Neural crest cell (in vitro differentiated cells): ENCODE measurements around the gene ATOSB. TPM values are rescaled to one million over a fixed set of nuclear protein-coding genes. Genes with fewer than 3 reads are reported as not detected.

ENCODE experiments used
- DNase-seq: peaks from one replicate; pipeline ENCODE4 v3.0.0; 2021; ENCODE audit warnings: low read depth, mixed read lengths, low spot score
- H3K27ac Mint-ChIP-seq: one replicate; pipeline ENCODE4 v1.8.0; 2021; ENCODE audit warnings: mild to moderate bottlenecking, mixed read lengths; ENCODE audit not compliant: unreplicated experiment
- H3K27me3 Mint-ChIP-seq: 2 replicates; pipeline ENCODE4 v1.8.0; 2021; ENCODE audit warnings: low read depth, mild to moderate bottlenecking, mixed read lengths
- H3K36me3 Mint-ChIP-seq: 2 replicates; pipeline ENCODE4 v1.8.0; 2021; ENCODE audit warnings: low read depth, mild to moderate bottlenecking, mixed read lengths
- H3K4me1 Mint-ChIP-seq: 2 replicates; pipeline ENCODE4 v1.8.0; 2021; ENCODE audit warnings: mixed read lengths
- H3K4me3 Mint-ChIP-seq: one replicate; pipeline ENCODE4 v1.8.0; 2021; ENCODE audit warnings: mild to moderate bottlenecking, mixed read lengths
- H3K9me3 Mint-ChIP-seq: 2 replicates; pipeline ENCODE4 v1.8.0; 2021; ENCODE audit warnings: mixed read lengths
- CTCF ChIP-seq: fragments of 200-600 bp; sonication (generic); conservative IDR thresholded peaks from 2 replicates; pipeline ENCODE4 v1.5.0; 2021; ENCODE audit warnings: antibody characterized with exemption, mild to moderate bottlenecking
- total RNA-seq: library from RNA; stranded (reverse); gene quantifications from 2 replicates; pipeline ENCODE4 v1.2.1, GENCODE V29; 2021

Gene ATOSB
- total RNA-seq, 1 donor from 2014 or later, result 12.2 TPM

GRCh38 chr9:35110327-35110761 lies 5.3 kb downstream of the ATOSB start:
- no peak for TF ChIP-seq CTCF
- H3K4me1 Mint-ChIP-seq, result peaks cover 48% of the 10 kb centered on the region
- DNase-seq, result no peak
- H3K9me3 Mint-ChIP-seq, result no peaks in the 10 kb centered on the region
- H3K27me3 Mint-ChIP-seq, result no peaks in the 10 kb centered on the region
- peaks cover 3% of the 10 kb centered on the region for H3K36me3 Mint-ChIP-seq
- H3K4me3 Mint-ChIP-seq, result peak overlapping the region; percentile 94
- no peak overlapping the region for H3K27ac Mint-ChIP-seq

- Mint-ChIP-seq H3K4me3 (peak overlapping the region; percentile 67), H3K9me3 (no peaks in the 10 kb centered on the region), H3K27ac (peak overlapping the region; percentile 59), H3K36me3 (peaks cover 5% of the 10 kb centered on the region), H3K4me1 (peaks cover 41% of the 10 kb centered on the region), H3K27me3 (no peaks in the 10 kb centered on the region)
- TF ChIP-seq CTCF, result no peak
- no peak for DNase-seq
These were observed 6.6 kb downstream of the ATOSB start for GRCh38 chr9:35108946-35109575.

- Mint-ChIP-seq H3K4me1 (peaks cover 41% of the 10 kb centered on the region), H3K27ac (peak overlapping the region; percentile 59), H3K4me3 (peak overlapping the region; percentile 67), H3K9me3 (no peaks in the 10 kb centered on the region), H3K27me3 (no peaks in the 10 kb centered on the region), H3K36me3 (peaks cover 5% of the 10 kb centered on the region)
- no peak for TF ChIP-seq CTCF
- DNase-seq, result no peak
These were observed 7.2 kb downstream of the ATOSB start for GRCh38 chr9:35108461-35108860.

GRCh38 chr9:35107297-35108290 lies 8.1 kb downstream of the ATOSB start:
- TF ChIP-seq CTCF, result no peak
- H3K4me3 Mint-ChIP-seq, result no peak overlapping the region
- peaks cover 5% of the 10 kb centered on the region for H3K36me3 Mint-ChIP-seq
- DNase-seq, result no peak
- no peaks in the 10 kb centered on the region for H3K9me3 Mint-ChIP-seq
- H3K4me1 Mint-ChIP-seq, result peaks cover 44% of the 10 kb centered on the region
- no peak overlapping the region for H3K27ac Mint-ChIP-seq
- H3K27me3 Mint-ChIP-seq, result no peaks in the 10 kb centered on the region

GRCh38 chr9:35106343-35106730 lies 9.3 kb downstream of the ATOSB start:
- H3K27me3 Mint-ChIP-seq, result no peaks in the 10 kb centered on the region

More at GRCh38 chr9:35106343-35106730, 9.3 kb downstream of the ATOSB start:
- no peak for TF ChIP-seq CTCF
- peaks cover 42% of the 10 kb centered on the region for H3K4me1 Mint-ChIP-seq
- H3K9me3 Mint-ChIP-seq, result no peaks in the 10 kb centered on the region
- peaks cover 5% of the 10 kb centered on the region for H3K36me3 Mint-ChIP-seq
- no peak overlapping the region for H3K27ac Mint-ChIP-seq
- DNase-seq, result no peak
- H3K4me3 Mint-ChIP-seq, result peak overlapping the region; percentile 55
